GM21737 (cell line): ENCODE results near the gene FAM222B.
A peak's percentile ranks its signal among the peaks of the same experiment; 100 is the strongest.
"Not testable (repeated sequence)": the region's sequence is repeated elsewhere in the genome, so short reads cannot be mapped to it uniquely, and the experiment has no call there.

Experiments used
- ATAC-seq: cut with Tn5 transposase; IDR thresholded peaks from one replicate; pipeline ENCODE4 v1.9.1; 2021; ENCODE audit warnings: mild to moderate bottlenecking, moderate library complexity; ENCODE audit not compliant: unreplicated experiment

FAM222B gene

GRCh38 chr17:28842282-28843012, at the start of gene FAM222B:
Gene FAM222B, minus strand, starts transcription at chr17:28842790. Its CDS starts 76,123 bp downstream, at chr17:28766667.
- peak; percentile 75 for ATAC-seq

GRCh38 chr17:28892024-28892423, 49.4 kb upstream of the FAM222B start:
- ATAC-seq = no peak

GRCh38 chr17:28891201-28891600, 48.6 kb upstream of the FAM222B start:
- no peak for ATAC-seq

GRCh38 chr17:28889996-28890395, 47.4 kb upstream of the FAM222B start:
- no peak for ATAC-seq

- no peak for ATAC-seq
These were observed 46.2 kb upstream of the FAM222B start for GRCh38 chr17:28888832-28889231.

- ATAC-seq = no peak
These were observed 45.4 kb upstream of the FAM222B start for GRCh38 chr17:28887871-28888471.

GRCh38 chr17:28885951-28886350, 43.4 kb upstream of the FAM222B start:
- ATAC-seq = no peak

- no peak for ATAC-seq
These were observed 42.8 kb upstream of the FAM222B start for GRCh38 chr17:28885363-28885762.

GRCh38 chr17:28883967-28884702, 41.5 kb upstream of the FAM222B start:
- no peak for ATAC-seq

GRCh38 chr17:28882154-28882895, 39.7 kb upstream of the FAM222B start:
- ATAC-seq = no peak

- no peak for ATAC-seq
These were observed 39.0 kb upstream of the FAM222B start for GRCh38 chr17:28881533-28882056.

GRCh38 chr17:28880572-28880945, 38.0 kb upstream of the FAM222B start:
- ATAC-seq = no peak

GRCh38 chr17:28879886-28880571, 37.4 kb upstream of the FAM222B start:
- ATAC-seq = no peak

- ATAC-seq = no peak
These were observed 36.4 kb upstream of the FAM222B start for GRCh38 chr17:28878981-28879380.

GRCh38 chr17:28878158-28878910, 35.7 kb upstream of the FAM222B start:
- no peak for ATAC-seq

GRCh38 chr17:28877150-28877711, 34.6 kb upstream of the FAM222B start:
- not testable (repeated sequence) for ATAC-seq

GRCh38 chr17:28875848-28876550, 33.4 kb upstream of the FAM222B start:
- no peak for ATAC-seq

- no peak for ATAC-seq
These were observed 32.2 kb upstream of the FAM222B start for GRCh38 chr17:28874750-28875149.

GRCh38 chr17:28873839-28874238, 31.2 kb upstream of the FAM222B start:
- ATAC-seq = no peak
